HL-60 (cell line): ENCODE measurements around the gene CBLN3.

Experiments used
- DNase-seq, 2 experiments: peaks; one replicate each; pipeline ENCODE4 v3.0.0-alpha.2; 2010 to 2020; ENCODE audit warnings: low read depth in 1 of 2, low spot score in 1 of 2
- H3K27ac ChIP-seq: fragments of 250-450 bp; sonication (Bioruptor Pico); replicated peaks from 2 replicates; pipeline ENCODE4 v1.5.1; 2020; ENCODE audit warnings: mild to moderate bottlenecking, moderate library complexity
- H3K27me3 ChIP-seq: fragments of 250-450 bp; sonication (Bioruptor Pico); 2 replicates; pipeline ENCODE4 v1.5.1; 2021; ENCODE audit warnings: mild to moderate bottlenecking, moderate library complexity; ENCODE audit not compliant: insufficient read depth, poor library complexity, severe bottlenecking
- H3K4me3 ChIP-seq: replicated peaks from 2 replicates; pipeline ENCODE4 v1.5.1; 2011; ENCODE audit warnings: mild to moderate bottlenecking, control low read depth, low read length; ENCODE audit not compliant: insufficient read depth
- GABPA ChIP-seq: IDR thresholded peaks from 2 replicates; pipeline ENCODE4 v1.6.1; 2012; ENCODE audit warnings: low read depth
- POLR2AphosphoS5 ChIP-seq: IDR thresholded peaks from 2 replicates; pipeline ENCODE4 v1.6.1; 2012; ENCODE audit warnings: low read depth
- SPI1 ChIP-seq: IDR thresholded peaks from 2 replicates; pipeline ENCODE4 v1.6.1; 2012; ENCODE audit warnings: low read depth, mild to moderate bottlenecking, borderline replicate concordance
- TF ChIP-seq, protein P1 (sequence below): IDR thresholded peaks from one replicate; pipeline ENCODE4 v1.5.1; 2011; ENCODE audit warnings: low read length, control low read depth, inconsistent platforms; ENCODE audit not compliant: insufficient read depth
- TF ChIP-seq, protein P2 (sequence below): IDR thresholded peaks from 2 replicates; pipeline ENCODE4 v1.6.1; 2012; ENCODE audit warnings: low read depth; ENCODE audit not compliant: insufficient replicate concordance

The CBLN3 gene

DNA sequence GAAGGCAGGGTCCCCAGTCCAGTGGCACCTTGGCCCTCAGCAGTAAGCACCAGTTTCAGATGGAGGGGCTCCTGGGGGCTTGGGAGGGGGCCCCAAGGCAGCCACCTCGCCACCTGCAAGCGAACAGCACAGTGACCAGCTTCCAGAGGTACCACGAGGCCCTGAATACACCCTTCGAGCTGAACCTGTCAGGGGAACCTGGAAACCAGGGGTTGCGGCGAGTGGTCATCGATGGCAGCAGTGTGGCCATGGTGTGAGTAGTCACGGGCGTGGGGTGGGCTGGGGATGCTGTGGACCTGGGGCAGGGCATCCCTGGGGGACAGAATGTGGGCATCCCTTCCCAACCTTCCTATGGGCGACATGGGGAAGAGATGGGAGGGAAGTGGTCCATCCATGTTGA lies 19.5 kb downstream of the CBLN3 start:
- Histone ChIP-seq H3K27ac (no peak overlapping the region), H3K27me3 (no peaks in the 10 kb centered on the region), H3K4me3 (no peak overlapping the region)
- no peak for DNase-seq
- no peak for TF ChIP-seq SPI1
- TF ChIP-seq, protein P1, sequence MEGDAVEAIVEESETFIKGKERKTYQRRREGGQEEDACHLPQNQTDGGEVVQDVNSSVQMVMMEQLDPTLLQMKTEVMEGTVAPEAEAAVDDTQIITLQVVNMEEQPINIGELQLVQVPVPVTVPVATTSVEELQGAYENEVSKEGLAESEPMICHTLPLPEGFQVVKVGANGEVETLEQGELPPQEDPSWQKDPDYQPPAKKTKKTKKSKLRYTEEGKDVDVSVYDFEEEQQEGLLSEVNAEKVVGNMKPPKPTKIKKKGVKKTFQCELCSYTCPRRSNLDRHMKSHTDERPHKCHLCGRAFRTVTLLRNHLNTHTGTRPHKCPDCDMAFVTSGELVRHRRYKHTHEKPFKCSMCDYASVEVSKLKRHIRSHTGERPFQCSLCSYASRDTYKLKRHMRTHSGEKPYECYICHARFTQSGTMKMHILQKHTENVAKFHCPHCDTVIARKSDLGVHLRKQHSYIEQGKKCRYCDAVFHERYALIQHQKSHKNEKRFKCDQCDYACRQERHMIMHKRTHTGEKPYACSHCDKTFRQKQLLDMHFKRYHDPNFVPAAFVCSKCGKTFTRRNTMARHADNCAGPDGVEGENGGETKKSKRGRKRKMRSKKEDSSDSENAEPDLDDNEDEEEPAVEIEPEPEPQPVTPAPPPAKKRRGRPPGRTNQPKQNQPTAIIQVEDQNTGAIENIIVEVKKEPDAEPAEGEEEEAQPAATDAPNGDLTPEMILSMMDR: no peak
- TF ChIP-seq GABPA: no peak

DNA sequence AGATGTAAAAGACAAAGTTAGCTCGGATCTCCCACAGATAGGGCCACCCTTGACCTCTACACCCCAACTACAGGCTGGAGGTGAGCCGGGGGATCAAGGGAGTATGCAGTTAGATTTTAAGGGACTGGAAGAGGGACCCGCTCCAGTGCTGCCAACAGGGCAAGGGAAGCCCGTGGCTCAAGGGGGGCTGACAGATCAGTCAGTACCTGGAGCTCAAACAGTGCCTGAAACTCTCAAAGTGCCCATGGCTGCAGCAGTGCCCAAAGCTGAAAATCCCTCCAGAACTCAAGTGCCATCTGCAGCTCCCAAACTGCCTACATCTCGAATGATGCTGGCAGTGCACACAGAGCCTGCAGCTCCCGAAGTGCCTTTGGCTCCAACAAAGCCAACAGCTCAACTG lies 20.3 kb downstream of the CBLN3 start:
- TF ChIP-seq, protein P2, sequence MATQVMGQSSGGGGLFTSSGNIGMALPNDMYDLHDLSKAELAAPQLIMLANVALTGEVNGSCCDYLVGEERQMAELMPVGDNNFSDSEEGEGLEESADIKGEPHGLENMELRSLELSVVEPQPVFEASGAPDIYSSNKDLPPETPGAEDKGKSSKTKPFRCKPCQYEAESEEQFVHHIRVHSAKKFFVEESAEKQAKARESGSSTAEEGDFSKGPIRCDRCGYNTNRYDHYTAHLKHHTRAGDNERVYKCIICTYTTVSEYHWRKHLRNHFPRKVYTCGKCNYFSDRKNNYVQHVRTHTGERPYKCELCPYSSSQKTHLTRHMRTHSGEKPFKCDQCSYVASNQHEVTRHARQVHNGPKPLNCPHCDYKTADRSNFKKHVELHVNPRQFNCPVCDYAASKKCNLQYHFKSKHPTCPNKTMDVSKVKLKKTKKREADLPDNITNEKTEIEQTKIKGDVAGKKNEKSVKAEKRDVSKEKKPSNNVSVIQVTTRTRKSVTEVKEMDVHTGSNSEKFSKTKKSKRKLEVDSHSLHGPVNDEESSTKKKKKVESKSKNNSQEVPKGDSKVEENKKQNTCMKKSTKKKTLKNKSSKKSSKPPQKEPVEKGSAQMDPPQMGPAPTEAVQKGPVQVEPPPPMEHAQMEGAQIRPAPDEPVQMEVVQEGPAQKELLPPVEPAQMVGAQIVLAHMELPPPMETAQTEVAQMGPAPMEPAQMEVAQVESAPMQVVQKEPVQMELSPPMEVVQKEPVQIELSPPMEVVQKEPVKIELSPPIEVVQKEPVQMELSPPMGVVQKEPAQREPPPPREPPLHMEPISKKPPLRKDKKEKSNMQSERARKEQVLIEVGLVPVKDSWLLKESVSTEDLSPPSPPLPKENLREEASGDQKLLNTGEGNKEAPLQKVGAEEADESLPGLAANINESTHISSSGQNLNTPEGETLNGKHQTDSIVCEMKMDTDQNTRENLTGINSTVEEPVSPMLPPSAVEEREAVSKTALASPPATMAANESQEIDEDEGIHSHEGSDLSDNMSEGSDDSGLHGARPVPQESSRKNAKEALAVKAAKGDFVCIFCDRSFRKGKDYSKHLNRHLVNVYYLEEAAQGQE: no peak
- TF ChIP-seq POLR2AphosphoS5 (no peak), SPI1 (no peak), GABPA (no peak)
- TF ChIP-seq, protein P1: no peak
- H3K27me3 ChIP-seq: no peaks in the 10 kb centered on the region
- H3K4me3 ChIP-seq: no peak overlapping the region
- DNase-seq: no peak
- no peak overlapping the region for H3K27ac ChIP-seq

DNA sequence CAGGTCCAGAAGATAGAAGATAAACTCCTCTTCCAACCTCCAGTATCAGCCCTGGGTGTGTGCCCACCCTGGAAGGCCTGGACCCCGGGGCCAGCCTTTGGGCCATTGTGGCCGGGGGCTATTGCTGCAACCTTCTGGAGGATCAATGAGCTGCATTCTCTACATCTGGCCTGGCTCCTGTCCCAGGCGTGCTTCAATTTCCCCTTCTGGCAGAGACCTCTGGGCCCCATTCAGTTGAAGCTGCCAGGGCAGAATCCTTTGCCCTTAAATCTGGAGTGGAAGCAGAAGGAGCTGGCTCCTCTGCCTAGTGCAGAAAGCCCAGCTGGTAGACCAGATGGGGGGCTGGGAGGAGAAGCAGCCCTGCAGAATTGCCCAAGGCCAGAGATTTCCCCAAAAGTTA lies 20.7 kb downstream of the CBLN3 start:
- Histone ChIP-seq H3K27me3 (no peaks in the 10 kb centered on the region), H3K27ac (no peak overlapping the region), H3K4me3 (no peak overlapping the region)
- peak in 1 of 2 experiments; percentile 55 for DNase-seq
- no peak for TF ChIP-seq SPI1
- TF ChIP-seq, protein P1: no peak
- TF ChIP-seq, protein P2: no peak
- no peak for TF ChIP-seq POLR2AphosphoS5
- no peak for TF ChIP-seq GABPA

DNA sequence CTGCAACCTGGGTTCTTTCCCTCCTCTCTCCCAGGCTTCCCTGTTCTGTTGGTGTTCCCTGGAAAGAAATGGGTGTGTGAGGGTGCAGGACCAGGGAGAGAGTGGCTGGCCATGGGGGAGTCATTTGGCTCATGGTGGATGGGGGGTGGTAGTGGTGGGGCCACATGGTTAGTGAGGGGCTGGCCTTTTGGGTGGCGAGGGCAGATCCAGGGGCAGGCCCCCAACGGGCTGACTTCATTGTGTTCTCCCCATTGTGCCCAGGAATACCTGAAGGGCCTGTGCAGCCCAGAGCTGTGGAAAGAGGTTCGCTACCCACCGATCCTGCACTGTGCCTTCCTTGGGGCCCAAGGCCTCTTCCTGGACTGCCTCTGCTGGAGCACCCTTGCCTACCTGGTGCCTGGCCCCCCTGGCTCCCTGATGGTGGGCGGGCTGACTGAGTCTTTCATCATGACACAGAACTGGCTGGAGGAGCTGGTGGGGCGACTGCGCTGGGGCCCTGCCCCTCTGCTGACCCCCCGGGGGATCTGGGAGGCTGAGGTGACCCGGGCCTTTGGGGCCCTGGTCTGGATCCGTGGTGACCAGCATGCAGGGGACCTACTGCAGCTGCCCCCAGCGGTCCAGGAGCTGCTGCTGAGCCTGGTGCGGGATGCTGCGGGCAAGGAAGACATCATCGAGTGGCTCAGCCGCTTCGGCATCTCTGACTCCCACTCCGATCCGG lies 21.7 kb downstream of the CBLN3 start:
- TF ChIP-seq, protein P1: no peak
- TF ChIP-seq POLR2AphosphoS5 (no peak), SPI1 (no peak), GABPA (no peak)
- TF ChIP-seq, protein P2: no peak
- no peak for DNase-seq
- no peak overlapping the region for H3K27ac ChIP-seq
- no peaks in the 10 kb centered on the region for H3K27me3 ChIP-seq
- H3K4me3 ChIP-seq: no peak overlapping the region
